H9 (cell line): ENCODE data around the gene RNU4-1. TPM values are rescaled to one million over a fixed set of nuclear protein-coding genes. Genes with fewer than 3 reads are reported as not detected.

Source experiments
- DNase-seq: peaks from one replicate; pipeline ENCODE4 v3.0.0-alpha.2; 2017
- H2AFZ ChIP-seq: one replicate; pipeline ENCODE4 v1.6.1; 2013; ENCODE audit warnings: mild to moderate bottlenecking, low read length, control low read depth, moderate library complexity
- H2AK5ac ChIP-seq: 2 replicates; pipeline ENCODE4 v1.6.1; 2013; ENCODE audit warnings: low read length, control low read depth, mixed read lengths; ENCODE audit not compliant: insufficient read length
- H2BK120ac ChIP-seq: one replicate; pipeline ENCODE4 v1.6.1; 2013; ENCODE audit warnings: low read depth, mild to moderate bottlenecking, low read length, control low read depth, inconsistent platforms; ENCODE audit not compliant: poor library complexity, severe bottlenecking
- H2BK12ac ChIP-seq: 2 replicates; pipeline ENCODE4 v1.6.1; 2013; ENCODE audit warnings: low read length, control low read depth, mixed read lengths, low read depth; ENCODE audit not compliant: insufficient read length
- H2BK15ac ChIP-seq: 2 replicates; pipeline ENCODE4 v1.6.1; 2013; ENCODE audit warnings: low read depth, low read length, control low read depth
- H2BK20ac ChIP-seq: one replicate; pipeline ENCODE4 v1.6.1; 2013; ENCODE audit warnings: low read depth, mild to moderate bottlenecking, low read length, control low read depth, inconsistent platforms; ENCODE audit not compliant: poor library complexity, severe bottlenecking
- H2BK5ac ChIP-seq: 2 replicates; pipeline ENCODE4 v1.6.1; 2013; ENCODE audit warnings: low read length, control low read depth, mixed read lengths; ENCODE audit not compliant: insufficient read length
- H3K14ac ChIP-seq: 2 replicates; pipeline ENCODE4 v1.6.1; 2013; ENCODE audit warnings: low read length, control low read depth; ENCODE audit not compliant: insufficient read depth
- H3K18ac ChIP-seq: 2 replicates; pipeline ENCODE4 v1.6.1; 2013; ENCODE audit warnings: low read depth, mild to moderate bottlenecking, mixed read lengths, low read length, control low read depth; ENCODE audit not compliant: insufficient read length
- H3K23ac ChIP-seq: 2 replicates; pipeline ENCODE4 v1.6.1; 2013; ENCODE audit warnings: low read length, control low read depth, mixed read lengths, low read depth; ENCODE audit not compliant: insufficient read length
- H3K23me2 ChIP-seq: 2 replicates; pipeline ENCODE4 v1.6.1; 2013; ENCODE audit warnings: low read depth, mild to moderate bottlenecking, mixed read lengths, low read length, control low read depth; ENCODE audit not compliant: insufficient read length, poor library complexity, severe bottlenecking
- H3K27ac ChIP-seq: 2 replicates; pipeline ENCODE4 v1.5.1; 2013; ENCODE audit warnings: low read length, control low read depth, mixed read lengths, low read depth; ENCODE audit not compliant: insufficient read length
- H3K27me3 ChIP-seq: 2 replicates; pipeline ENCODE4 v1.6.1; 2013; ENCODE audit warnings: low read length, control low read depth, inconsistent platforms; ENCODE audit not compliant: insufficient read depth
- H3K4ac ChIP-seq: 2 replicates; pipeline ENCODE4 v1.6.1; 2013; ENCODE audit warnings: low read depth, mild to moderate bottlenecking, control low read depth, inconsistent platforms, low read length, moderate library complexity
- H3K4me1 ChIP-seq: 2 replicates; pipeline ENCODE4 v1.6.1; 2013; ENCODE audit warnings: low read length, control low read depth, inconsistent platforms; ENCODE audit not compliant: insufficient read depth
- H3K4me2 ChIP-seq: 2 replicates; pipeline ENCODE4 v1.6.1; 2013; ENCODE audit warnings: low read length, control low read depth, mixed read lengths; ENCODE audit not compliant: insufficient read length, insufficient read depth
- H3K56ac ChIP-seq: 2 replicates; pipeline ENCODE4 v1.6.1; 2013; ENCODE audit warnings: low read depth, mild to moderate bottlenecking, mixed read lengths, low read length, control low read depth; ENCODE audit not compliant: insufficient read length
- H3K79me1 ChIP-seq: 2 replicates; pipeline ENCODE4 v1.6.1; 2013; ENCODE audit warnings: low read depth, mild to moderate bottlenecking, moderate library complexity, low read length, control low read depth, inconsistent platforms; ENCODE audit not compliant: insufficient read depth, poor library complexity, severe bottlenecking
- H3K79me2 ChIP-seq: 2 replicates; pipeline ENCODE4 v1.6.1; 2013; ENCODE audit warnings: low read length, control low read depth, inconsistent platforms; ENCODE audit not compliant: insufficient read depth
- H3K9ac ChIP-seq: 2 replicates; pipeline ENCODE4 v1.6.1; 2013; ENCODE audit warnings: low read length, control low read depth, mixed read lengths; ENCODE audit not compliant: insufficient read length; ENCODE audit errors: extremely low read depth
- H3K9me3 ChIP-seq: one replicate; pipeline ENCODE4 v1.6.1; 2013; ENCODE audit warnings: low read depth, low read length, inconsistent platforms; ENCODE audit not compliant: control insufficient read depth
- H3T11ph ChIP-seq: one replicate; pipeline ENCODE4 v1.6.1; 2013; ENCODE audit warnings: mild to moderate bottlenecking, low read length, control low read depth, inconsistent platforms
- H4K20me1 ChIP-seq: one replicate; pipeline ENCODE4 v1.6.1; 2013; ENCODE audit not compliant: control insufficient read depth, insufficient read length, insufficient read depth
- H4K5ac ChIP-seq: 2 replicates; pipeline ENCODE4 v1.6.1; 2013; ENCODE audit warnings: low read depth, mild to moderate bottlenecking, mixed read lengths, low read length, control low read depth; ENCODE audit not compliant: insufficient read length
- H4K8ac ChIP-seq: replicated peaks from 2 replicates; pipeline ENCODE4 v1.6.1; 2013; ENCODE audit warnings: low read length, control low read depth, mixed read lengths, low read depth; ENCODE audit not compliant: insufficient read length
- H4K91ac ChIP-seq: 2 replicates; pipeline ENCODE4 v1.6.1; 2013; ENCODE audit warnings: low read depth, mild to moderate bottlenecking, moderate library complexity, mixed read lengths, low read length, control low read depth; ENCODE audit not compliant: insufficient read length
- H3K27ac Mint-ChIP-seq, 3 experiments: 2 replicates in 2 of 3; 3 replicates in 1 of 3; pipeline ENCODE4 v1.8.0; 2020 to 2021; ENCODE audit warnings: mixed read lengths in 3 of 3, mild to moderate bottlenecking in 1 of 3, moderate library complexity in 1 of 3
- H3K27me3 Mint-ChIP-seq: 2 replicates; pipeline ENCODE4 v1.8.0; 2021; ENCODE audit warnings: low read depth, mild to moderate bottlenecking, moderate library complexity, mixed read lengths
- H3K36me3 Mint-ChIP-seq, 3 experiments: 2 replicates in 2 of 3; 3 replicates in 1 of 3; pipeline ENCODE4 v1.8.0; 2020 to 2021; ENCODE audit warnings: low read depth in 3 of 3, mixed read lengths in 3 of 3; ENCODE audit not compliant: insufficient read depth in 1 of 3
- H3K4me1 Mint-ChIP-seq, 2 experiments: 2 replicates each; pipeline ENCODE4 v1.8.0; 2020; ENCODE audit warnings: mixed read lengths in 2 of 2
- H3K4me3 Mint-ChIP-seq, 2 experiments: 2 replicates in 1 of 2; 3 replicates in 1 of 2; pipeline ENCODE4 v1.8.0; 2020 to 2021; ENCODE audit warnings: mild to moderate bottlenecking in 2 of 2, mixed read lengths in 2 of 2, moderate library complexity in 1 of 2
- H3K9me3 Mint-ChIP-seq, 2 experiments: 2 replicates in 1 of 2; 3 replicates in 1 of 2; pipeline ENCODE4 v1.8.0; 2020; ENCODE audit warnings: mild to moderate bottlenecking in 2 of 2, mixed read lengths in 2 of 2, moderate library complexity in 1 of 2
- CTCF ChIP-seq: fragments of 200-600 bp; sonication (generic); conservative IDR thresholded peaks from 3 replicates; pipeline ENCODE4 v1.8.0; 2021; ENCODE audit warnings: antibody characterized with exemption, mild to moderate bottlenecking
- WGBS: extraction: QIAGEN DNeasy Blood & Tissue Kit; methylation state at CpG from one replicate; pipeline ENCODE4 v1.1.7; 2013; ENCODE audit warnings: missing lambda C conversion rate, low lambda C conversion rate, mixed read lengths; ENCODE audit not compliant: insufficient read length; ENCODE audit errors: extremely low coverage; 5-methylcytosine and 5-hydroxymethylcytosine counted together
- total RNA-seq: library from RNA; stranded (reverse); gene quantifications from 2 replicates; pipeline ENCODE4 v1.2.1, GENCODE V29; 2021

RNU4-1 gene
- total RNA-seq, 1 experiment from 2014 or later = 3,262 TPM

GRCh38 chr12:120290609-120291305 is 2.3 kb downstream of the RNU4-1 start:
- Histone ChIP-seq H3K9ac (no peak overlapping the region), H3K4me1 (no peaks in the 10 kb centered on the region), H4K20me1 (no peaks in the 10 kb centered on the region), H2BK5ac (no peak overlapping the region), H3K4me2 (peak overlapping the region; percentile 35), H3K79me2 (no peaks in the 10 kb centered on the region), H2BK12ac (no peak overlapping the region), H3K27me3 (no peaks in the 10 kb centered on the region), H3K9me3 (no peaks in the 10 kb centered on the region), H4K5ac (no peak overlapping the region), H3K79me1 (no peaks in the 10 kb centered on the region), H3K27ac (peak overlapping the region; percentile 42), H3K56ac (no peak overlapping the region), H2BK15ac (no peak overlapping the region), H2AFZ (no peak overlapping the region), H3K4ac (no peak overlapping the region), H2AK5ac (no peak overlapping the region), H3K18ac (peak overlapping the region; percentile 35), H3T11ph (no peak overlapping the region), H4K91ac (no peak overlapping the region), H2BK20ac (no peak overlapping the region), H3K14ac (peak overlapping the region; percentile 6; the same call in 1 of the 2 replicates), H3K23ac (no peak overlapping the region), H3K23me2 (peaks cover 8% of the 10 kb centered on the region), H4K8ac (no peak overlapping the region), H2BK120ac (peak overlapping the region; percentile 29)
- H3K9me3 Mint-ChIP-seq = no peaks in the 10 kb centered on the region
- H3K4me3 Mint-ChIP-seq = no peak overlapping the region; a peak in 2 of 5 replicates
- H3K27ac Mint-ChIP-seq = no peak overlapping the region; a peak in 3 of 7 replicates
- no peaks in the 10 kb centered on the region for H3K36me3 Mint-ChIP-seq
- peaks cover 14 to 16% of the 10 kb centered on the region in 2 experiments for H3K4me1 Mint-ChIP-seq
- TF ChIP-seq CTCF = no peak
- no peaks in the 10 kb centered on the region for H3K27me3 Mint-ChIP-seq
- no CpG with 5 or more reads among the region's 22 CpGs for WGBS
- DNase-seq = peak; percentile 71
